B cell (primary cell): ENCODE results near the gene MTERF2. TPM values are rescaled to one million over a fixed set of nuclear protein-coding genes. Genes with fewer than 3 reads are reported as not detected.
A peak's percentile ranks its signal among the peaks of the same experiment; 100 is the strongest.

ENCODE experiments used
- ATAC-seq: fragments of 200-7000 bp; cut with Tn5 transposase; one replicate; pipeline ENCODE4 v1.10.0; 2021; ENCODE audit warnings: low read depth, mild to moderate bottlenecking, moderate number of reproducible peaks, moderate library complexity
- CTCF ChIA-PET: fragments of 350-600 bp; sonication (Branson Sonifier 250); formaldehyde crosslinking; loops from one replicate; lab custom pipeline; 2021; ENCODE audit warnings: antibody characterized with exemption, inconsistent platforms; lab: Charles Lee
- POLR2A ChIA-PET: fragments of 350-600 bp; sonication (Branson Sonifier 250); formaldehyde crosslinking; loops from one replicate; lab custom pipeline; 2021; ENCODE audit warnings: antibody characterized with exemption; lab: Charles Lee
- DNase-seq: peaks from one replicate; pipeline ENCODE4 v3.0.0; 2013
- H2AFZ ChIP-seq: 2 replicates; pipeline ENCODE4 v1.6.1; 2012; ENCODE audit warnings: mild to moderate bottlenecking, low read depth, low read length; ENCODE audit not compliant: insufficient read depth, poor library complexity, severe bottlenecking
- H3K27ac ChIP-seq, 2 donors: 1 replicate in 1 of 2; 2 replicates in 1 of 2; pipeline ENCODE4 v1.5.1; 2012 to 2013; ENCODE audit warnings: low read length in 2 of 2, mild to moderate bottlenecking in 2 of 2, moderate library complexity in 1 of 2
- H3K27me3 ChIP-seq, 4 experiments: fragments of 200-600 bp in 1 of 4; sonication (generic) in 1 of 4; replicated peaks in 1 of 4; 1 replicate in 2 of 4; 2 replicates in 2 of 4; pipeline versions ENCODE4 v1.6.1 to v1.7.0; 2013 to 2016; ENCODE audit warnings: low read length in 3 of 4, mild to moderate bottlenecking in 2 of 4, mixed read lengths in 1 of 4, moderate library complexity in 1 of 4; ENCODE audit not compliant: insufficient read depth in 4 of 4, control insufficient read depth in 3 of 4; ENCODE audit errors: control extremely low read depth in 1 of 4
- H3K36me3 ChIP-seq, 2 experiments: replicated peaks in 1 of 2; 1 replicate in 1 of 2; 2 replicates in 1 of 2; pipeline versions ENCODE4 v1.6.1 to v1.7.1; 2013; ENCODE audit warnings: low read length in 1 of 2; ENCODE audit not compliant: insufficient read depth in 2 of 2, control insufficient read depth in 1 of 2; ENCODE audit errors: control extremely low read depth in 1 of 2, extremely low read depth in 1 of 2
- H3K4me1 ChIP-seq, 2 donors: fragments of 200-600 bp in 1 of 2; sonication (generic) in 1 of 2; 1 replicate in 1 of 2; 2 replicates in 1 of 2; pipeline versions ENCODE4 v1.5.1 to v1.6.1; 2013 to 2017; ENCODE audit warnings: low read length in 2 of 2; ENCODE audit not compliant: control insufficient read depth in 2 of 2, insufficient read depth in 2 of 2
- H3K4me2 ChIP-seq: replicated peaks from 2 replicates; pipeline ENCODE3; 2012; ENCODE audit warnings: mild to moderate bottlenecking, low read depth, low read length; ENCODE audit not compliant: poor library complexity, severe bottlenecking
- H3K4me3 ChIP-seq, 5 experiments: fragments of 200-600 bp in 1 of 5; sonication (generic) in 1 of 5; 1 replicate in 3 of 5; 2 replicates in 2 of 5; pipeline versions ENCODE4 v1.5.1 to v1.7.0; 2011 to 2016; ENCODE audit warnings: low read length in 4 of 5, mild to moderate bottlenecking in 4 of 5, low read depth in 2 of 5, control low read depth in 1 of 5, moderate library complexity in 1 of 5; ENCODE audit not compliant: insufficient read depth in 1 of 5; ENCODE audit errors: control extremely low read depth in 1 of 5, extremely low read depth in 1 of 5
- H3K79me2 ChIP-seq: fragments of 200-600 bp; sonication (generic); one replicate; pipeline ENCODE4 v1.6.0; 2016; ENCODE audit warnings: low read length; ENCODE audit not compliant: control insufficient read depth, insufficient read depth
- H3K9ac ChIP-seq: fragments of 200-600 bp; sonication (generic); 2 replicates; pipeline ENCODE4 v1.6.1; 2017; ENCODE audit warnings: mild to moderate bottlenecking, low read length, moderate library complexity
- H3K9me3 ChIP-seq, 3 donors: one replicate each; pipeline versions ENCODE4 v1.6.1 to v1.7.1; 2013; ENCODE audit warnings: low read length in 2 of 3; ENCODE audit not compliant: control insufficient read depth in 2 of 3, insufficient read depth in 1 of 3; ENCODE audit errors: control extremely low read depth in 1 of 3
- H4K20me1 ChIP-seq: 2 replicates; pipeline ENCODE4 v1.6.0; 2012; ENCODE audit warnings: mild to moderate bottlenecking, low read length; ENCODE audit not compliant: insufficient read depth, control insufficient read depth, poor library complexity, severe bottlenecking
- H3K27ac Mint-ChIP-seq: one replicate; pipeline ENCODE4 v1.8.0; 2021; ENCODE audit warnings: mixed read lengths
- H3K27me3 Mint-ChIP-seq: one replicate; pipeline ENCODE4 v1.8.0; 2021; ENCODE audit warnings: mixed read lengths
- H3K4me1 Mint-ChIP-seq: one replicate; pipeline ENCODE4 v1.8.0; 2021; ENCODE audit warnings: mixed read lengths
- H3K4me3 Mint-ChIP-seq: one replicate; pipeline ENCODE4 v1.8.0; 2021; ENCODE audit warnings: mixed read lengths
- H3K9me3 Mint-ChIP-seq: one replicate; pipeline ENCODE4 v1.8.0; 2022; ENCODE audit warnings: mixed read lengths; ENCODE audit not compliant: insufficient read depth
- CTCF ChIP-seq: fragments of 200-600 bp; IDR thresholded peaks from one replicate; pipeline ENCODE4 v1.8.0; 2022; ENCODE audit warnings: antibody characterized with exemption, mild to moderate bottlenecking
- EZH2 ChIP-seq: IDR thresholded peaks from 2 replicates; pipeline ENCODE4 v1.6.1; 2012; ENCODE audit warnings: borderline replicate concordance, low read depth, mild to moderate bottlenecking, moderate library complexity, low read length; ENCODE audit not compliant: insufficient read depth, poor library complexity, severe bottlenecking
- WGBS: methylation state at CpG from one replicate; pipeline ENCODE4 v1.1.5; 2013; ENCODE audit warnings: missing lambda C conversion rate; ENCODE audit not compliant: insufficient coverage; 5-methylcytosine and 5-hydroxymethylcytosine counted together
- intact Hi-C: fragments of 100-400 bp; cut with micrococcal nuclease; formaldehyde crosslinking; loops from one replicate; pipeline ENCODE4 v1.10.0; 2022
- polyA plus RNA-seq: library from polyadenylated mRNA; depleted of rRNA; stranded (reverse); fragments of >200 nt; gene quantifications from 2 replicates; pipeline ENCODE4 v1.2.3, GENCODE V29; 2012
- total RNA-seq, 2 donors: library from RNA; stranded (reverse); fragments of 120-200 nt in 1 of 2; gene quantifications; 1 replicate in 1 of 2; 2 replicates in 1 of 2; pipeline versions ENCODE4 v1.2.3 to v1.2.4, GENCODE V29; 2013 to 2022

Gene MTERF2
- total and polyA plus RNA-seq, 2 donors (not counting 1 experiment from before 2014, with no cell fraction given) = 3.7 to 9.4 TPM

- ChIA-PET CTCF (no interaction called here), POLR2A (no interaction called here)
- Histone ChIP-seq H3K4me2 (no peak overlapping the region), H2AFZ (no peak overlapping the region), H3K79me2 (no peaks in the 10 kb centered on the region), H3K27me3 (no peaks in the 10 kb centered on the region), H3K9me3 (no peaks in the 10 kb centered on the region), H3K9ac (no peak overlapping the region), H3K36me3 (no peaks in the 10 kb centered on the region), H3K4me3 (no peak overlapping the region), H3K27ac (no peak overlapping the region), H3K4me1 (no peaks in the 10 kb centered on the region), H4K20me1 (no peaks in the 10 kb centered on the region)
- Mint-ChIP-seq H3K27me3 (no peaks in the 10 kb centered on the region), H3K27ac (no peak overlapping the region), H3K4me3 (no peak overlapping the region), H3K9me3 (no peaks in the 10 kb centered on the region), H3K4me1 (no peaks in the 10 kb centered on the region)
- intact Hi-C loops = no loop called here
- no peak for TF ChIP-seq CTCF
- no peak for TF ChIP-seq EZH2
- 95% methylated on average over 3 of the region's 4 CpGs for WGBS
- DNase-seq = no peak
- no peak for ATAC-seq
These were observed 30.1 kb upstream of the MTERF2 start for GRCh38 chr12:107017042-107017441.

- ChIA-PET POLR2A (no interaction called here), CTCF (no interaction called here)
- no peak overlapping the region for H3K27ac Mint-ChIP-seq
- no peaks in the 10 kb centered on the region for H3K9me3 Mint-ChIP-seq
- H3K27me3 Mint-ChIP-seq = no peaks in the 10 kb centered on the region
- Histone ChIP-seq H3K4me3 (no peak overlapping the region), H4K20me1 (no peaks in the 10 kb centered on the region), H3K9me3 (no peaks in the 10 kb centered on the region), H3K36me3 (no peaks in the 10 kb centered on the region), H3K27ac (no peak overlapping the region), H2AFZ (no peak overlapping the region), H3K4me1 (no peaks in the 10 kb centered on the region), H3K79me2 (no peaks in the 10 kb centered on the region), H3K4me2 (no peak overlapping the region), H3K9ac (no peak overlapping the region), H3K27me3 (no peaks in the 10 kb centered on the region)
- no peaks in the 10 kb centered on the region for H3K4me1 Mint-ChIP-seq
- ATAC-seq (no peak), DNase-seq (peak; percentile 11)
- intact Hi-C loops = no loop called here
- TF ChIP-seq CTCF = no peak
- WGBS = 100% methylated on average over 2 of the region's 3 CpGs
- no peak overlapping the region for H3K4me3 Mint-ChIP-seq
These were observed 27.1 kb upstream of the MTERF2 start for GRCh38 chr12:107014055-107014454.
